ENCODE results near the gene LITAFD.

The LITAFD gene

DNA sequence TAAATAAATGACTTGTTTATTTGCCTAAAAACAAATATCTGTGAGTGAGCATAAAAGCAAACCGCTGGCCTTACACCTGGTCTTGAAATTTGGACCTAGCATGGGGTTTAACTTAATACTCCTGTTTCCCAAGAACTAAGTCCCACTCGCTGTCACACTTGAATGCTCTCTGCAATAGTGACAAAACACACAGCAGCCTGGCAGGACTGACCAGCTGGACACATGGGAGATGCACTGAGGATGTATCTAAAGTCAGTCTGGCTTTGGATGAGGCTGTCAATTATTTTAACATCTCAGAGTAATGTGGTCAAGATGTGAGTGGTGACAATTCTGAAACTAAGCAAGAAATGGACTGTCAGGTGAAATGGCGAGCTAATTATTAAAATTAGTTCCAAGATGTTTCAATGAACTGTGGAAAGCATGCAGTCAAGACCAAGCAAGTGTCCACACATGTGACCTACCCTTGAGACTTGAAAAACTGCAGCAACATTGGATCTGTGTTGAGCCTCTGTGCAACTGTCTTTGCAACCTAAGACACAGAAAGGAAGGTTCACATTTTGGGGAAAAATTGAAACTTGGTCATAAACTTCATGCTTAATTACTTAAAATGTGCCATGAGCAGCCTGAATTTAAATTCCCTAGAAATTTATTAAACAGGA, 16.6 kb downstream of the LITAFD start:
- TF ChIP-seq TAF1 (IDR thresholded peaks at IDR 0.05; ENCODE audit: low read depth) (no peak), TEAD4 (IDR thresholded peaks at IDR 0.05) (no peak), YY1 (IDR thresholded peaks at IDR 0.05; ENCODE audit: low read depth) (no peak), CREB1 (IDR thresholded peaks at IDR 0.05; ENCODE audit: low read depth) (no peak), RAD21 (IDR thresholded peaks at IDR 0.05; ENCODE audit: low read depth) (no peak), FOXM1 (IDR thresholded peaks at IDR 0.05; ENCODE audit: borderline replicate concordance, low read depth) (no peak), CEBPB (IDR thresholded peaks at IDR 0.05) (no peak), TCF12 (IDR thresholded peaks at IDR 0.05; ENCODE audit: low read depth) (no peak), EP300 (IDR thresholded peaks at IDR 0.05; ENCODE audit: borderline replicate concordance) (no peak), EGR1 (IDR thresholded peaks at IDR 0.05) (no peak), NFIC (IDR thresholded peaks at IDR 0.05) (no peak)
- TF ChIP-seq, protein P1, sequence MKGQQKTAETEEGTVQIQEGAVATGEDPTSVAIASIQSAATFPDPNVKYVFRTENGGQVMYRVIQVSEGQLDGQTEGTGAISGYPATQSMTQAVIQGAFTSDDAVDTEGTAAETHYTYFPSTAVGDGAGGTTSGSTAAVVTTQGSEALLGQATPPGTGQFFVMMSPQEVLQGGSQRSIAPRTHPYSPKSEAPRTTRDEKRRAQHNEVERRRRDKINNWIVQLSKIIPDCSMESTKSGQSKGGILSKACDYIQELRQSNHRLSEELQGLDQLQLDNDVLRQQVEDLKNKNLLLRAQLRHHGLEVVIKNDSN (IDR thresholded peaks at IDR 0.05) = no peak
- TF ChIP-seq, protein P2, sequence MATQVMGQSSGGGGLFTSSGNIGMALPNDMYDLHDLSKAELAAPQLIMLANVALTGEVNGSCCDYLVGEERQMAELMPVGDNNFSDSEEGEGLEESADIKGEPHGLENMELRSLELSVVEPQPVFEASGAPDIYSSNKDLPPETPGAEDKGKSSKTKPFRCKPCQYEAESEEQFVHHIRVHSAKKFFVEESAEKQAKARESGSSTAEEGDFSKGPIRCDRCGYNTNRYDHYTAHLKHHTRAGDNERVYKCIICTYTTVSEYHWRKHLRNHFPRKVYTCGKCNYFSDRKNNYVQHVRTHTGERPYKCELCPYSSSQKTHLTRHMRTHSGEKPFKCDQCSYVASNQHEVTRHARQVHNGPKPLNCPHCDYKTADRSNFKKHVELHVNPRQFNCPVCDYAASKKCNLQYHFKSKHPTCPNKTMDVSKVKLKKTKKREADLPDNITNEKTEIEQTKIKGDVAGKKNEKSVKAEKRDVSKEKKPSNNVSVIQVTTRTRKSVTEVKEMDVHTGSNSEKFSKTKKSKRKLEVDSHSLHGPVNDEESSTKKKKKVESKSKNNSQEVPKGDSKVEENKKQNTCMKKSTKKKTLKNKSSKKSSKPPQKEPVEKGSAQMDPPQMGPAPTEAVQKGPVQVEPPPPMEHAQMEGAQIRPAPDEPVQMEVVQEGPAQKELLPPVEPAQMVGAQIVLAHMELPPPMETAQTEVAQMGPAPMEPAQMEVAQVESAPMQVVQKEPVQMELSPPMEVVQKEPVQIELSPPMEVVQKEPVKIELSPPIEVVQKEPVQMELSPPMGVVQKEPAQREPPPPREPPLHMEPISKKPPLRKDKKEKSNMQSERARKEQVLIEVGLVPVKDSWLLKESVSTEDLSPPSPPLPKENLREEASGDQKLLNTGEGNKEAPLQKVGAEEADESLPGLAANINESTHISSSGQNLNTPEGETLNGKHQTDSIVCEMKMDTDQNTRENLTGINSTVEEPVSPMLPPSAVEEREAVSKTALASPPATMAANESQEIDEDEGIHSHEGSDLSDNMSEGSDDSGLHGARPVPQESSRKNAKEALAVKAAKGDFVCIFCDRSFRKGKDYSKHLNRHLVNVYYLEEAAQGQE (IDR thresholded peaks at IDR 0.05; ENCODE audit: low read depth) = no peak
- TF ChIP-seq, protein P3, sequence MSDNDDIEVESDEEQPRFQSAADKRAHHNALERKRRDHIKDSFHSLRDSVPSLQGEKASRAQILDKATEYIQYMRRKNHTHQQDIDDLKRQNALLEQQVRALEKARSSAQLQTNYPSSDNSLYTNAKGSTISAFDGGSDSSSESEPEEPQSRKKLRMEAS (IDR thresholded peaks at IDR 0.05) = no peak

DNA sequence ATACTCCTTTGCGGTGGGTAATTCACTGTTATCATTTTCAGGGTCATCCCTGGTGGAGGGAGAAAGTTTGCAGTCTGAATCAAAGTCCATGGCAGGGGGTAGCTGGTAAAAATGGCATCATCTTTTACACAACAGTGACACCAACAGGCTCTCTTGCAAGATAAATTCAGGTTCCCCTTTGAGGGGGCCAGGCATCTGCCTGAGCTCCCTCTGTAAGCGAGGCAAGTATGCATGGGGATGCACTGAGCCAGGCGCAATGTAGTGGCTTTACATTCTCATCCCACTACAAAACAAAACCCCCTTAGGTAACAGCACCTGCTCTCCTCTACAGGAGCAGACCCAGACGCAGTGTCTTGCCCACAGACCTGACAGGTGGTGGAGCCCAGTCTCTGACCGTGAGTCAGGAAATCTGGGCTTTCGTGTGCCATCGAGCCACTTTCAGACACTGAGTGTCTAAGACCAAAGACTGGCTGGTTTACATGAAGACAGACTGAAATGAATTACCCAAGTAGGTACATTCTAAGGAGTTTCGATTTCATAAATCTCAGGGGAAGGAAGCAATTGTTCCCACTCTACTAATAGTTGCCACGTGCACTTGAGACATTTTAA, 17.7 kb downstream of the LITAFD start:
- TF ChIP-seq CEBPB (IDR thresholded peaks at IDR 0.05) = no peak
- TF ChIP-seq EGR1 (IDR thresholded peaks at IDR 0.05) = no peak
- TF ChIP-seq EP300 (IDR thresholded peaks at IDR 0.05; ENCODE audit: borderline replicate concordance) = no peak
- TF ChIP-seq, protein P3 (IDR thresholded peaks at IDR 0.05) = no peak
- TF ChIP-seq, protein P1 (IDR thresholded peaks at IDR 0.05) = no peak
- no peak for TF ChIP-seq FOXM1 (IDR thresholded peaks at IDR 0.05; ENCODE audit: borderline replicate concordance, low read depth)
- TF ChIP-seq TCF12 (IDR thresholded peaks at IDR 0.05; ENCODE audit: low read depth) = no peak
- TF ChIP-seq, protein P2 (IDR thresholded peaks at IDR 0.05; ENCODE audit: low read depth) = no peak

DNA sequence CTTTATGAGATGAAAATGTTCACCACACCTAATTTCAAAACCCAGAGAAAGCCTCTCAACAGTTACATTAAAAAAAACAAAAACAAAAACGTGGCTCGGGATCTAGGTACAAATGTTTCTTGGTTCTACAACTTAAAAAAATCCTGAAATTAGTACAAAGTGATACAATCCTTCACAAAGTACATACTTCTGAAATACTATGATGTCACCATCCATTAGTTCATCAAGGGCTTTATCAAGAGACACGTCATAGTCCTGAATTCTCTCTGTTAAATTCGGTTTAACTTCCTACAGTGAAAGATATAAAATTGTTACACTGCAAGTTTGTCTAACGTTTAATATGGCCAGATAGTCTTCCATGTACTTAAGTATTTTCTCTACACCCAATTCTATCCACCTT, 18.2 kb downstream of the LITAFD start:
- TF ChIP-seq, protein P2 (IDR thresholded peaks at IDR 0.05; ENCODE audit: low read depth) = no peak
- no peak for TF ChIP-seq TAF1 (IDR thresholded peaks at IDR 0.05; ENCODE audit: low read depth)
- no peak for TF ChIP-seq TCF12 (IDR thresholded peaks at IDR 0.05; ENCODE audit: low read depth)
- TF ChIP-seq, protein P1 (IDR thresholded peaks at IDR 0.05) = no peak
- TF ChIP-seq ZBTB7A (IDR thresholded peaks at IDR 0.05; ENCODE audit: low read depth) = no peak
- TF ChIP-seq CEBPB (IDR thresholded peaks at IDR 0.05) = no peak
- TF ChIP-seq NFIC (IDR thresholded peaks at IDR 0.05) = no peak
- TF ChIP-seq YY1 (IDR thresholded peaks at IDR 0.05; ENCODE audit: low read depth) = no peak
- no peak for TF ChIP-seq EGR1 (IDR thresholded peaks at IDR 0.05)
- TF ChIP-seq FOXM1 (IDR thresholded peaks at IDR 0.05; ENCODE audit: borderline replicate concordance, low read depth) = no peak
- no peak for TF ChIP-seq TEAD4 (IDR thresholded peaks at IDR 0.05)
- no peak for TF ChIP-seq RAD21 (IDR thresholded peaks at IDR 0.05; ENCODE audit: low read depth)
- TF ChIP-seq, protein P3 (IDR thresholded peaks at IDR 0.05) = no peak
- no peak for TF ChIP-seq CREB1 (IDR thresholded peaks at IDR 0.05; ENCODE audit: low read depth)

Data from Ishikawa (cell line).